Activated T-helper 1 cell treated with Interleukin-2 at 50 U/mL for 16 hours (primary cell): ENCODE measurements around the gene AUTS2.

ENCODE experiments used
- DNase-seq: peaks from one replicate; pipeline ENCODE4 v3.0.0-alpha.2; 2020; ENCODE audit warnings: low read depth

Gene AUTS2

GRCh38 chr7:69624435-69625230 is 26.4 kb downstream of the AUTS2 start:
- no peak for DNase-seq

GRCh38 chr7:69625238-69625637 is 27.0 kb downstream of the AUTS2 start:
- DNase-seq: no peak

- DNase-seq: no peak
Observed at GRCh38 chr7:69625798-69626197, 27.5 kb downstream of the AUTS2 start.

- no peak for DNase-seq
Observed at GRCh38 chr7:69630292-69630691, 32.0 kb downstream of the AUTS2 start.

- DNase-seq: no peak
Observed at GRCh38 chr7:69631131-69631530, 32.9 kb downstream of the AUTS2 start.

GRCh38 chr7:69632280-69632679 is 34.0 kb downstream of the AUTS2 start:
- no peak for DNase-seq

GRCh38 chr7:69633122-69633831 is 35.0 kb downstream of the AUTS2 start:
- no peak for DNase-seq

GRCh38 chr7:69635555-69636185 is 37.4 kb downstream of the AUTS2 start:
- DNase-seq: no peak

- DNase-seq: no peak
Observed at GRCh38 chr7:69638674-69639073, 40.4 kb downstream of the AUTS2 start.

- no peak for DNase-seq
Observed at GRCh38 chr7:69640216-69640615, 41.9 kb downstream of the AUTS2 start.

GRCh38 chr7:69640925-69641594 is 42.8 kb downstream of the AUTS2 start:
- DNase-seq: no peak

GRCh38 chr7:69643265-69643664 is 45.0 kb downstream of the AUTS2 start:
- no peak for DNase-seq

- DNase-seq: no peak
Observed at GRCh38 chr7:69643708-69644445, 45.6 kb downstream of the AUTS2 start.

GRCh38 chr7:69645683-69646082 is 47.4 kb downstream of the AUTS2 start:
- DNase-seq: no peak

- no peak for DNase-seq
Observed at GRCh38 chr7:69651101-69651590, 52.9 kb downstream of the AUTS2 start.

GRCh38 chr7:69652947-69653701 is 54.8 kb downstream of the AUTS2 start:
- DNase-seq: no peak

- no peak for DNase-seq
Observed at GRCh38 chr7:69653806-69654205, 55.5 kb downstream of the AUTS2 start.

- DNase-seq: no peak
Observed at GRCh38 chr7:69654381-69654780, 56.1 kb downstream of the AUTS2 start.

- no peak for DNase-seq
Observed at GRCh38 chr7:69654849-69655707, 56.8 kb downstream of the AUTS2 start.

GRCh38 chr7:69656077-69656476 is 57.8 kb downstream of the AUTS2 start:
- DNase-seq: no peak
